ENCODE results near the gene DDX10.

DDX10 gene

GRCh38 chr11:108877178-108877577, 212.3 kb downstream of the DDX10 start:
- DNase-seq: no peak

DNA sequence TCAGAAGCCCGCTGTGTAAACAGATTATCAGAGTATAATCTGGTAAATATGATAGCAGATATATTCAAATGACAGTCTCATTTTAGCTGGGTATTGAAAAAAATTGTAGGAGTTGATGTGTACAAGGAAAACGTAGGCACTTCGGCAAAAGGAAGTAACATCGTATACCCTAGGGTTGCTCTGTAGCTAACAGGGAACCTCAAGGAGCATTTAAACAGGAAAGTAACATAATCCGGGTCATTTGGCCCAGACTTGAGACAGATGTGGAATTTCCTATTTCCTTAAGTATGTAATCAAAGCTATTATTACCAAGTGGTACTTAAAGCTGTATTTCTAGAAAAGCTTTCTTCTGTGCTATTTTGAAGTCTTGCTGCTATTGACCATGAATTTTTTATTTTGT, 215.6 kb downstream of the DDX10 start:
- no peak for DNase-seq

DNA sequence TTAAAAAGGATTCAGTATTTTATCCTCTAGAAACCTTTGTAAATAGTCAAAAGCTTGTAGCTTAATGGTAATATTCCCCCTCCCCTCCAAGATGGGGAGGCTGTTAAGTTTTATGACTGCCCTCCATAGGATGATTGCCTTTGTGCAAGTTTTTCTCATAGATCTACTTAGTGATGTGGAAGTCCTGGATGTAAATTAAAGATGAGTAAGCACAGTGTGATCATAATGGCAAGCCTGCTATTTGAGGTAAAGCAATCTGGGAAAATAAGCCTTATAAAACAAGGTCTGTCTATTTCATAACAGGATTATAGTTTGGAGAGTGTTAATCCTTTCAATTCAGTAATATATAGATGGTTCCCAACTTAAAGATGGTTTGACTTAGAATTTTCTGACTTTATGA, 216.3 kb downstream of the DDX10 start:
- DNase-seq: no peak

GRCh38 chr11:108882211-108882831, 217.5 kb downstream of the DDX10 start:
- no peak for DNase-seq

GRCh38 chr11:108886005-108886659, 221.3 kb downstream of the DDX10 start:
- DNase-seq: no peak

- no peak for DNase-seq
Observed at GRCh38 chr11:108886660-108887009, 221.8 kb downstream of the DDX10 start.

DNA sequence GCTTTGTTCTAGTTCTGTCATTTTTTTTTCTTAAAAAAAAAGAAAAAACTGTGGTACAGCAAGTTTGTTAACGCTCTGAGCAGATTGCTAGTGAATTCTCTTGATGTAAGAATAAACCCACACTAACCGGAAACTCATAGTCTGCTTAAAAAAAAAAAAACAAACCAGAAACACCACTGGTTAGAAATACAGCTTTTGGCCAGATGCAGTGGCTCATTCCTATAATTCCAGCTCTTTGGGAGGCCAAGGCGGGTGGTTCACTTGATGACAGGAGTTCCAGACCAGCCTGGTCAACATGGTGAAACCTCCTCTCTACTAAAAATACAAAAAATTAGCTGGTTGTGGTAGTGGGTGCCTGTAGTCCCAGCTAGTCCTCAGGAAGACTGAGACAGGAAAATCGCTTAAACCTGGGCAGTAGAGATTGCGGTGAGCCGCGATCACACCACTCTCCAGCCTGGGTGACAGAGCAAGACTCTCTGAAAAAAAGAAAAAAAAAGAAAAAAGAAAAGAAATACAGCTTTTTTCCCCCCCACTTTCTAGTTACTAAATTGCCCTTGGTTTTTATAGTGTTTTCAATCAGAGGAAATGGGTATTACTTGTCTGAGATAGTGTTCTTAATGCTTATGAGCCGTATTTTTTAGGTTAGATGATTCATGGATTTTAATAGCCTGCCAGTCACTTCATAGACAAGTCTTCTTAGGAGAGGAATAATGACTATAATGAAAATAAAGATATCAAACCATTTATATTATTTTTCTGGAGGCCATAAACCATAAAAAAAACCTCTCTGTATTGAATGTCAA, 222.8 kb downstream of the DDX10 start:
- DNase-seq: no peak

DNA sequence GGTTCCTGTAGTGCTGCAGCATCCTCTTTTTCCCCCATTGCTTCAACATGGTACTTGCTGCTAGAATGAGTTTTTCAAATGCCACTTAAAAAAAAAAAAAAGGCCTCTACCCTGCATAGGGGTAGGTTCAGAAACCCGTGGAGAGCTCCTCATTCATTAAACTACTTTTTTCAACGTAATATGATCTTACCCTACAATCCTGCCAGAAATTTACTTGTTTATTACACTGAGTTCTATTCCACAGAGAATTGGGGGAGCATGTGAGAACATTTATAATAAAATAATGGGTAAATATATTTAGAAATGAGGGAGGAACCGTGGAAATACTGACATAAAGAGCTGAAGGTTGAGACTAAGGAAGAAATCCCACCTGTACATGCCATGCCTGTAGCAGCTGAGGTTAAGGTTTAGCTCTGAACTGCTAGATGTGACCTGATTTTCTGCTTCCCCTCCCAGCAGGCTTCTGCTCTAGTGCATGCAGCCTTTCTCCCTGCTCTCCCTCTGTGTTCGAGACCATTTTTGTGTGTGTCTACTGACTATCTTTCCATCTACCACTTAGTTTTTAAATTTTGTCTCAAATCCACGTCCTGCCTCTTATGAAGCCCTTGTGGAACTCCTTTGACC, 225.7 kb downstream of the DDX10 start:
- no peak for DNase-seq

DNA sequence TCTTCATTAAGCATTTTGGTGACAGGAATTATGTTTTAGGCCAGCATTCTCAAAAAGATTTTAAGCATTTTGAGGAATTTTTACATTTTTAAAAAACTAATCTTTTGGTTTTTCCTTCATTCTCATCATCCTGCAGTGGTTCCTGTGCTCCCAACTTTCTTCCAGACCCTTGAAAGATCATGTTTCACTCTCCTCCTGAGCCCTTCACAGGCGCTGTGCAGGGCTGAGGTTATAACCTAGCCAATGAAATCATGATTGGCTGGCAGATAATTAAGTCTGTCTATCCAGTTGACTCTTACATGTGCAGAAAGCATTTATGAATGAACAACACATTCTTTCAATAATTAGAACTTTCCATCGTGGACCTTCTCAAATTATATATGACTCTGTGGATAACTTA, 226.3 kb downstream of the DDX10 start:
- no peak for DNase-seq

DNA sequence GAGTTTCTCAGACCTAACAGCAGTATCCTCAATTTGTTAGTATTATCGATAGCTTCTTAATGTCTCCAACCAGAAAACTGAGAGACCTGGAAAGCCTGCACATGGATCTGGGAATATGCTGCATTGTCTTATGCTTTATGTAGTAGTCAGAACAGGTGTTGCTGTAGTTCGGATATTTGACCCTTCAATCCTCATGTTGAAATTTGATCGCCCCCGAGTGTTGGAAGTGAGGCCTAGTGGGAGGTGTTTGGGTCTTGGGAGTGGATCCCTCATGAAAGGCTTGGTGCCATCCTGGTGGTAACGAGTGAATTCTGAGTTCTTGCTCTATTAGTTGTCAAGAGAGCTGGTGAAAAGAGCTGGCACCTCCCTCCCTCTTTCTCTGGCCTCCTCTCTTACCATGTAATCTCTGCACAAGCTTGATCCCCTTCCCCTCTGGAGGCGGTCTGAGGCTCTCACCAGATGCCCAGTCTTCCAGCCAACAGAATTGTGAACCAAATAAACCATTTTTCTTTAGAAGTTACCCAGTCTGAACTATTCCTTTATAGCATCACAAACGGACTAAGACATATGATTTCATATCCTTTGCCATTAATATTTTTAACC, 227.1 kb downstream of the DDX10 start:
- DNase-seq: no peak

GRCh38 chr11:108895579-108896480, 231.0 kb downstream of the DDX10 start:
- peak; percentile 86 for DNase-seq

GRCh38 chr11:108897071-108897481, 232.2 kb downstream of the DDX10 start:
- no peak for DNase-seq

GRCh38 chr11:108897916-108898315, 233.0 kb downstream of the DDX10 start:
- DNase-seq: no peak

DNA sequence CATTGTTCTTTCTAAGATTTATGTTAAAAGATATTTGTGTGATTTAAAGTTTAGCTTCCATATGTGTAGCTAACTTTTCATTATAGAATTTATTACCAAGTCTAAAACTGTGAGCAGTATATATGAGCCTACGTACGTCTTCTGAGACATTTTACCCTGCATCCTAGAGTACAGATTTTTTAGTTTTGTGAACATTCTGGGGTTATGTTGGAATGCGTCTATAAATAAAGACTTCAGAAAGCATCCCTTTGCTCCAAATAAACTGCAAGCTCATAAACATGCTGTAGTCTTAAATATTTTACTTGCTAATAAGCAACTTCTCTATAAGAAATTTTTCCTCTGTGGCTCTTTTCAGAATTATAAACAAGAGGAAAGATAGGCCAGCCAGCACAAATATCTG, 236.5 kb downstream of the DDX10 start:
- no peak for DNase-seq

DNA sequence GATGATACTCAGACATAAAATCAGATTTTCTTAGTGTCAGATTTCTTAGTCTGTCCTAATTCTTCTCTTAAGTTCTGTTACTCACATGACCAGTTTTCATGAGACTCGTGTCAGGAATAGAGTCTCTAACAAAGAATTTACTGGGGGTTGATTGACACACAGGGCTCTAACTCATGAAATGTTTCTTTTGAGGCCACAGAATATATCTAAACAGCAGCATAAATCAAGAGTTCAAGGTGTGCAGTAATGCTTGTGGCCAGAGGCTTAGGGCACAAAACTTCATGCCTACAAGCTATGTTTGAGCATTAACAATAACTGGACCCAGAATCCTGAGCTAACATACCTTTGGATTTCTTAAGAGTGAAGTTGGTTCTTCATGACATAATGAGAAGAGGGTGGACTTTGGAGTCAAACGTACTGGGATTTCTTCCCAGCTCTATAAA, 237.2 kb downstream of the DDX10 start:
- DNase-seq: no peak

- no peak for DNase-seq
Observed at GRCh38 chr11:108904480-108904879, 239.6 kb downstream of the DDX10 start.

DNA sequence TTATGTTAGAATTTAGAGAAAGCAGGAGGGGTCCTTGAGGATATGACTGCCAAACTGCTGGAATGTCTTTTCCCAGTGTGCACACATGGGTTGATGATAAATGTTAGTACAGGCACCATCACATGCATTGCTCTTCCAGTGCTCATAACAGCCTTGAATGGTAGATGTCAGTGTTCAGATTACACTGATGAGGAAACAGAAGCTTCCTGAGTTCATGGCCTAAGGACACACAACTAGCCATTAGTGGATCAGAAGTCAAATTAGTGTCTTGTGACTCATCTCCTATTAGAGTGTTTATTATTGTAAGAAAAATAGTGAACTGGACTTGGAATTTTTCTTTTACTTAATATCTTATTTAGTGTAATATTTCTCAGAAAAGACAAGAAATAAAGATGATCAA, 241.5 kb downstream of the DDX10 start:
- peak; percentile 29 for DNase-seq

GRCh38 chr11:108906826-108907225, 242.0 kb downstream of the DDX10 start:
- no peak for DNase-seq

DNA sequence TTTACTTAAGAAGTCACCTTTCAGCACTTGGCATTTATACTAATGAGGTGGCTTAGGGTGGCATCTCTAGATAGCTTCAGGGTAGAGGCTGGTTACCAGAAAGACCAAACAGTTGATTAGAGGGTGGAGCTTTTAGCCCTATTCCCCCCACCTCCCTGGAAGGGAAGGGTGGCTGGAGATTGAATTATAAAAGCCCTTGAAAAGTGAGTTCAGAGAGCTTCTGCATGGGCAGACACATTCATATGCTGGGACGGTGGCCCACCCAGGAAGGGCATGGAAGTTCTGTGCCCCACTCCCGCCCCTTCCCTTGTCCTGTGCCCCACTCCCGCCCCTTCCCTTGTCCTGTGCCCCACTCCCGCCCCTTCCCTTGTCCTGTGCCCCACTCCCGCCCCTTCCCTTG, 244.2 kb downstream of the DDX10 start:
- no peak for DNase-seq

DNA sequence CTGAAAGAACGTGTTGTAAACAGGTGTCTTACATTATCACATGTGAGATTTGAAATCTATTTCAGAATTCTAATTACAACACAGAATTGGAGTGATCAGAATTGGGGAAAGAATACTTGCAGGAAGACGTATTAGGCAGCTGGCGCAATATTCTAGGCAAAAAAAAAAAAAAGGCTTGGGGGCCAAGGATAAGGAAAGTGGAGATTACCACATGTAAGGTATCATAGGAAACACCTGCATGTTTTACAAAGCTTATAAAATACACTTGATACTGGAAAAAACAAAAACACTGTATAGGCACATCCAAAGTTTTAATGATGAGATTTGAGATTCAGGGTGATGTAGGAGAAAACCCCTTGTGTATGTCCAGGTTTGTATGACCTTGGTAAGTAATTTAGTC, 245.1 kb downstream of the DDX10 start:
- DNase-seq: no peak

GRCh38 chr11:108912581-108912980, 247.7 kb downstream of the DDX10 start:
- DNase-seq: peak; percentile 37

DNA sequence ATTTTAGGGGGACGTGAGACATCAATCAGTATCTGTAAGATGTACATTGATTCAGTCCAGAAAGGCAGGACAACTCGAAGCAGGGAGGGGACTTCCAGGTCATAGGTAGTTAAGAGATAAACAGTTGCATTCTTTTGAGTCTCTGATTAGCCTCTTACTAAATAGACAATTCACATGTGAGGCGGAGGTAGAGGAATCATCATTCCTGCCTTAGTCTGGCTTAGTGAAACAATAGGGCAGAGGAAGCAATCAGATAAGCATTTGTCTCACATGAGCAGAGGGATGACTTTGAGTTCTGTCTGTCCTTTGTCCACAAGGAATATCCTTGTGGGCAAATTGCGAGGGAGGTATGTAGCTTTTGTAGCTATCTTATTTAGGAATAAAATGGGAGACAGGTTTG, 248.3 kb downstream of the DDX10 start:
- no peak for DNase-seq
